ENCODE data around the gene RRAGC.

RRAGC gene, protein sequence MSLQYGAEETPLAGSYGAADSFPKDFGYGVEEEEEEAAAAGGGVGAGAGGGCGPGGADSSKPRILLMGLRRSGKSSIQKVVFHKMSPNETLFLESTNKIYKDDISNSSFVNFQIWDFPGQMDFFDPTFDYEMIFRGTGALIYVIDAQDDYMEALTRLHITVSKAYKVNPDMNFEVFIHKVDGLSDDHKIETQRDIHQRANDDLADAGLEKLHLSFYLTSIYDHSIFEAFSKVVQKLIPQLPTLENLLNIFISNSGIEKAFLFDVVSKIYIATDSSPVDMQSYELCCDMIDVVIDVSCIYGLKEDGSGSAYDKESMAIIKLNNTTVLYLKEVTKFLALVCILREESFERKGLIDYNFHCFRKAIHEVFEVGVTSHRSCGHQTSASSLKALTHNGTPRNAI

DNA sequence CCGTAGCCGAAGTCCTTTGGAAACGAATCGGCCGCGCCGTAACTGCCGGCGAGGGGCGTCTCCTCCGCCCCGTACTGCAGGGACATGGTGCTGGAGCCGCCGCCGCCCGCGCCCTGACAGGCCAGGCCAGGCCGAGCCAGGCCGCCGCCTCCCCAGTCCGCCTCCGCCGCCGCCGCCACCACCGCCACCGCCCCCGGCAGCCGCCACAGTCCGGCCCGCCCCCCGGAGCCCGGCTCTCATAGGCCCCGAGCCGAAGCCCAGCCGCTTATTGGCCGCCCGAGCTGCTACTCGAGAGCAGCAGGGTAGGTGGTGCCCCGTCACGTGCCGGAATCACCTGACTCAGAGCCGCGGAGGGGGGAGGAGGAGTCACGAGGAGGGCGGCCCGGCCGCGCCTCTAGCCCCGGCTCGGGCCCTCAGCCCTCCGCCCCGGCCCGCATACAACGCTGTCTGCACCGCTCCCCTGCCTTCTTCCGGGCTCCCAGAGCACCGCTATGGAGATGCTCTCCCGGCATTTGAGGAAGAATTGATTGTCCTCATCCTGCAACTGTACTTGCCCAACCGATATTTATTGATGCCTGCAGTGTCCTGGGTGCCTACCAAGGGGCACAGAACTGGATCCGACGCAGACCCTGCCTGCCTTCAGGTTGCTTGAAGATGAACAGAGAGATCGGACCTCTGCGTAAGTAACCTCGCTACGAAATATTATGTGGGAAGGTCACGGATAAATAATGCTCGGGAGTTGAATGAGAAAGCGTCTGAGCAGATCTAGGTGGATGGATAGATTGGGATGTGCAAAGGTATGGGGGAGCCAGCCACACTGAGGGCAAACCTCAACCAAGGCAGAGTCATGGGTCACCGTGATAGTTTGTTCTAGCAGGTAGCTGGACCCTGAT is at the start of gene RRAGC:
Gene RRAGC (minus strand): TSS at position 212 of the 893 bp plus-strand sequence. CDS start 126 bp downstream, at position 86.
- DNase-seq, result peak; percentile 99
- Histone ChIP-seq H3K27me3 (ENCODE audit: insufficient read depth, low read depth, severe bottlenecking) (no peaks in the 10 kb centered on the region), H3K36me3 (peaks cover 10% of the 10 kb centered on the region), H3K27ac (peak within 1 kb of the TSS; percentile 63), H3K4me3 (ENCODE audit: low read depth, low read length) (peak within 1 kb of the TSS; percentile 78), H3K9me3 (ENCODE audit: severe bottlenecking) (no peaks in the 10 kb centered on the region)
- TF ChIP-seq, protein P1, sequence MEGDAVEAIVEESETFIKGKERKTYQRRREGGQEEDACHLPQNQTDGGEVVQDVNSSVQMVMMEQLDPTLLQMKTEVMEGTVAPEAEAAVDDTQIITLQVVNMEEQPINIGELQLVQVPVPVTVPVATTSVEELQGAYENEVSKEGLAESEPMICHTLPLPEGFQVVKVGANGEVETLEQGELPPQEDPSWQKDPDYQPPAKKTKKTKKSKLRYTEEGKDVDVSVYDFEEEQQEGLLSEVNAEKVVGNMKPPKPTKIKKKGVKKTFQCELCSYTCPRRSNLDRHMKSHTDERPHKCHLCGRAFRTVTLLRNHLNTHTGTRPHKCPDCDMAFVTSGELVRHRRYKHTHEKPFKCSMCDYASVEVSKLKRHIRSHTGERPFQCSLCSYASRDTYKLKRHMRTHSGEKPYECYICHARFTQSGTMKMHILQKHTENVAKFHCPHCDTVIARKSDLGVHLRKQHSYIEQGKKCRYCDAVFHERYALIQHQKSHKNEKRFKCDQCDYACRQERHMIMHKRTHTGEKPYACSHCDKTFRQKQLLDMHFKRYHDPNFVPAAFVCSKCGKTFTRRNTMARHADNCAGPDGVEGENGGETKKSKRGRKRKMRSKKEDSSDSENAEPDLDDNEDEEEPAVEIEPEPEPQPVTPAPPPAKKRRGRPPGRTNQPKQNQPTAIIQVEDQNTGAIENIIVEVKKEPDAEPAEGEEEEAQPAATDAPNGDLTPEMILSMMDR (IDR thresholded peaks at IDR 0.05; ENCODE audit: low read depth, low read length), result no peak

DNA sequence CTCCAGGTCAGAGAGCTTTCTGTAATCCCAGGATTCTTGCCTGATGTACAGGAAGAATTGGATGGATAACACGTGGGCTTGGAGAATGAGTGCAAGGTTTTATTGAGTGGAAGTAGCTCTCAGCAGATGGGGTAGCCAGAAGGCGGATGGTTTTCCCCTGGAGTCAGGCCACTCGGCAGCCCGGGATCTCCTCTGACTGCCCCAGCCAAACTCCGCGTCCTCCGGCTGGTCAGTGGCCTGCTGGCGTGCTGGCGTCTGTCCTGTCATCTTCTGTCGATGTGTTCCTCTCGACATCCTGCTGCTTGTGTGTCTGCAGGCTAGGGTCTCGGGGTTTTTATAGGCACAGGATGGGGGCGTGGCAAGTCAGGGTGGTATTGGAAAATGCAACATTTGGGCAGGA is 49.2 kb upstream of the RRAGC start:
- Histone ChIP-seq H3K9me3 (ENCODE audit: severe bottlenecking) (no peaks in the 10 kb centered on the region), H3K36me3 (no peaks in the 10 kb centered on the region), H3K4me3 (ENCODE audit: low read depth, low read length) (peak overlapping the region; percentile 31), H3K27me3 (ENCODE audit: insufficient read depth, low read depth, severe bottlenecking) (no peaks in the 10 kb centered on the region), H3K27ac (peak overlapping the region; percentile 61)
- DNase-seq, result peak; percentile 67
- TF ChIP-seq, protein P1 (IDR thresholded peaks at IDR 0.05; ENCODE audit: low read depth, low read length), result no peak

DNA sequence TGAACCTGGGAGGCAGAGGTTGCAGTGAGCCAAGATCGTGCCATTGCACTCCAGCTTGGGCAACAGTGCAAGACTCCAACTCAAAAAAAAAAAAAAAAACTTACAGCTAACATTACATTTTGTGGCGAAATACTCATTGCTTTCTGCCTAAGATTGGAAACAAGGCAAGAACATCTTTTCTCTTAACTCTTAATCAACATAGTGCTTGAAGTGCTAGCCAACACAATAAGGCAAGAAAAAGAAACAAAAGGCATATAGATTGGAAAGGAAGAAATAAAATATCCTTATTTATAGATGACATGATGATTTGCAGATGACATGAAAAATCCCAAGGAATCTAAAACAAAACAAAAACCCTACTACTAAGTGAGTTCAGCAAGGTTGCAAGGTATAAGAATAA is 46.4 kb upstream of the RRAGC start:
- no peak overlapping the region for H3K27ac ChIP-seq
- DNase-seq, result no peak
- no peaks in the 10 kb centered on the region for H3K9me3 ChIP-seq (ENCODE audit: severe bottlenecking)
- TF ChIP-seq, protein P1 (IDR thresholded peaks at IDR 0.05; ENCODE audit: low read depth, low read length), result no peak
- H3K4me3 ChIP-seq (ENCODE audit: low read depth, low read length), result no peak overlapping the region
- no peaks in the 10 kb centered on the region for H3K36me3 ChIP-seq
- H3K27me3 ChIP-seq (ENCODE audit: insufficient read depth, low read depth, severe bottlenecking), result no peaks in the 10 kb centered on the region

DNA sequence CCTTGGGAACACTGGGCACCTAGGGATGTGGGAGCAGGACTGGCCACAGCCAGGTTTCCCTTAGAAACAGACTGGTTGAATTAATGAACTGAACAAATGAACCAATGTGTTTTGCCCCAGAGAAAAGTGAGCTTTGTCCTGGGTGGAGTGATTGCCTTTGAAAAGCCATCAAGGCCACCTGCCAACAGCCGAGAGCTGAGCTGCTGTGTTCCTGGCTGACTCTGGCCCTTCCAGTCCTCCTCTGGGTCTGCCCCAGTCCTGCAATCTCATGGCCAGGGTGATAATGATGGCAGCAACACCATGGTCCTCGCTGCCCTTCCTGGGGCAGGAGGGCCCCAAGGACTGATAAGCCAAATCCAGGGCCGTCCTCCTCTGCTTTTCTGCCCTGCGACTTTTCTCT is 40.0 kb upstream of the RRAGC start:
- no peak overlapping the region for H3K4me3 ChIP-seq (ENCODE audit: low read depth, low read length)
- TF ChIP-seq, protein P1 (IDR thresholded peaks at IDR 0.05; ENCODE audit: low read depth, low read length), result no peak
- no peak overlapping the region for H3K27ac ChIP-seq
- H3K9me3 ChIP-seq (ENCODE audit: severe bottlenecking), result no peaks in the 10 kb centered on the region
- no peaks in the 10 kb centered on the region for H3K27me3 ChIP-seq (ENCODE audit: insufficient read depth, low read depth, severe bottlenecking)
- no peak for DNase-seq
- no peaks in the 10 kb centered on the region for H3K36me3 ChIP-seq

DNA sequence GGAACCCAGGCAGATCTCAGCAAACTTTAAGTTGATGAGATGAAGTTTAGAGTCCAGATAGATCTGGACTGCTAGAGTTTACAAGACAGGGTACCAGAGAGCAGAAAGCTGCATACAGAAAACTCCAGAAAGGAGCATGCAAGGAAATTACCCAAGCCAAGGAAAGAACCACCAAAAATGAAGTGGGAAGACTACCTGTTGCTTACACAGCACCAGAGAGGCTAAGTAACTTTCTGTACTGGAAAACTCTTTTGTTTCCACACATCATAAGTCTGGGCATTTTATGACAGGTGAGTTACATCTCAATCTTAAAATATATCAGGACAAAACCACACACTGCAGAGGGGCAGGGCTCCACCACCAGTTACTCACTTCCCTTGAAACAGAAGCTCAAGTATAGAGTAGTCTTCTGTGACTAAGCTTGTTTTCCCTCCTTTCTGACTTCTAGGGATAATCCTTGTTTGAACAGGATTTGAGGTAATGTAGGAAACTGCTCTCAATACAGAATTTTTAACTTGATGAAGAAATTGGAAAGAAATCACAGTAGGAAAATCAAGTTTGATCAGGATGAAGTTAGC is 39.2 kb upstream of the RRAGC start:
- Histone ChIP-seq H3K9me3 (ENCODE audit: severe bottlenecking) (no peaks in the 10 kb centered on the region), H3K27me3 (ENCODE audit: insufficient read depth, low read depth, severe bottlenecking) (no peaks in the 10 kb centered on the region), H3K4me3 (ENCODE audit: low read depth, low read length) (no peak overlapping the region), H3K27ac (no peak overlapping the region), H3K36me3 (no peaks in the 10 kb centered on the region)
- DNase-seq, result no peak
- TF ChIP-seq, protein P1 (IDR thresholded peaks at IDR 0.05; ENCODE audit: low read depth, low read length), result no peak

Measured in WERI-Rb-1 (cell line).